ENCODE data around the gene SEC24C. TPM values are rescaled to one million over a fixed set of nuclear protein-coding genes. Genes with fewer than 3 reads are reported as not detected.

Gene SEC24C
- total RNA-seq, 1 donor from 2014 or later = 102 TPM

GRCh38 chr10:73819081-73819480 is 74.9 kb downstream of the SEC24C start:
- H3K4me1 Mint-ChIP-seq (ENCODE audit: unreplicated experiment) = peaks cover 21% of the 10 kb centered on the region
- peaks cover 19% of the 10 kb centered on the region for H3K27me3 Mint-ChIP-seq (ENCODE audit: unreplicated experiment)
- H3K27ac Mint-ChIP-seq (ENCODE audit: unreplicated experiment) = peak overlapping the region; percentile 50
- peak overlapping the region; percentile 67 for H3K4me3 Mint-ChIP-seq (ENCODE audit: unreplicated experiment)
- H3K9me3 Mint-ChIP-seq (ENCODE audit: unreplicated experiment) = no peaks in the 10 kb centered on the region
- peaks cover 26% of the 10 kb centered on the region for H3K36me3 Mint-ChIP-seq (ENCODE audit: low read depth, unreplicated experiment)
- DNase-seq (ENCODE audit: low spot score) = no peak
- TF ChIP-seq CTCF (IDR thresholded peaks at IDR 0.05; ENCODE audit: unreplicated experiment) = no peak

GRCh38 chr10:73819513-73820093 is 75.4 kb downstream of the SEC24C start:
- Mint-ChIP-seq H3K4me1 (ENCODE audit: unreplicated experiment) (peaks cover 21% of the 10 kb centered on the region), H3K36me3 (ENCODE audit: low read depth, unreplicated experiment) (peaks cover 26% of the 10 kb centered on the region), H3K27ac (ENCODE audit: unreplicated experiment) (no peak overlapping the region), H3K4me3 (ENCODE audit: unreplicated experiment) (no peak overlapping the region), H3K9me3 (ENCODE audit: unreplicated experiment) (no peaks in the 10 kb centered on the region), H3K27me3 (ENCODE audit: unreplicated experiment) (peaks cover 19% of the 10 kb centered on the region)
- TF ChIP-seq CTCF (IDR thresholded peaks at IDR 0.05; ENCODE audit: unreplicated experiment) = no peak
- DNase-seq (ENCODE audit: low spot score) = no peak

Other genes with a start within 250 kb of the SEC24C start
- 18.5 TPM for gene PPP3CB, start 248.3 kb upstream of the SEC24C start, total RNA-seq (ENCODE audit: unreplicated experiment)
- 267 TPM for gene USP54, start 153.0 kb upstream of the SEC24C start, total RNA-seq (ENCODE audit: unreplicated experiment)
- 4.0 TPM for gene MYOZ1, start 102.9 kb upstream of the SEC24C start, total RNA-seq (ENCODE audit: unreplicated experiment)
- gene SYNPO2L, start 88.3 kb upstream of the SEC24C start, total RNA-seq (ENCODE audit: unreplicated experiment) = 0.13 TPM
- 8.0 TPM for gene AGAP5, start 46.3 kb upstream of the SEC24C start, total RNA-seq (ENCODE audit: unreplicated experiment)
- gene CHCHD1, start 37.7 kb downstream of the SEC24C start, total RNA-seq (ENCODE audit: unreplicated experiment) = 22.5 TPM
- 176 TPM for gene ZSWIM8, start 41.2 kb downstream of the SEC24C start, total RNA-seq (ENCODE audit: unreplicated experiment)
- 32.8 TPM for gene NDST2, start 67.2 kb downstream of the SEC24C start, total RNA-seq (ENCODE audit: unreplicated experiment)
- gene CAMK2G, start 130.2 kb downstream of the SEC24C start, total RNA-seq (ENCODE audit: unreplicated experiment) = 27.7 TPM
- gene PLAU, start 166.8 kb downstream of the SEC24C start, total RNA-seq (ENCODE audit: unreplicated experiment) = 19.5 TPM